Fibroblast of pulmonary artery (primary cell): ENCODE measurements around the gene HASPIN.

Experiments used
- DNase-seq: peaks from one replicate; pipeline ENCODE4 v3.0.0-alpha.2; 2010; ENCODE audit warnings: low read depth
- H3K4me3 ChIP-seq: replicated peaks from 2 replicates; pipeline ENCODE4 v1.5.1; 2011; ENCODE audit warnings: low read depth, mild to moderate bottlenecking, control low read depth, low read length, moderate library complexity
- TF ChIP-seq, protein P1 (sequence below): IDR thresholded peaks from 2 replicates; pipeline ENCODE4 v1.5.1; 2011; ENCODE audit warnings: mild to moderate bottlenecking, control low read depth, low read length, inconsistent platforms; ENCODE audit errors: missing control alignments

The HASPIN gene

DNA sequence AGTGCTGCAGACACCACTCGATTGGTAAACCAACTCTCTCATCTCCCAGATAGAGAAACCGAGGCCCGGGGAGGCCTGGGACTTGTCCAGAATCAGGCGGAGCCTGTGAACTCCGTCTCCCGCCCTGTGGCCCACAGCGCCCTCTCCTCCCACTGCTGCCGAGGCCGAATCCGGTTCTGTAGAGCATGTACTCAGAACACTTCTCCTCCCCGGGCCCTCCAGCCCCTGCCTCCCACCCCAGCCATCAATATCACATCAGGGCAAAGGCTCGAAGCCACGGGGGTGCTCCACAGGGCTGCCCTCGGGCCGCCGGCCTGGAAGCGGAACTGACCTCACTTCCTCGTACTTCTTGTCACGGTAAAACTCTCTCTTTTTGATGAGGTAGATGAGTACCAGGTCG, 42.1 kb upstream of the HASPIN start:
- TF ChIP-seq, protein P1, sequence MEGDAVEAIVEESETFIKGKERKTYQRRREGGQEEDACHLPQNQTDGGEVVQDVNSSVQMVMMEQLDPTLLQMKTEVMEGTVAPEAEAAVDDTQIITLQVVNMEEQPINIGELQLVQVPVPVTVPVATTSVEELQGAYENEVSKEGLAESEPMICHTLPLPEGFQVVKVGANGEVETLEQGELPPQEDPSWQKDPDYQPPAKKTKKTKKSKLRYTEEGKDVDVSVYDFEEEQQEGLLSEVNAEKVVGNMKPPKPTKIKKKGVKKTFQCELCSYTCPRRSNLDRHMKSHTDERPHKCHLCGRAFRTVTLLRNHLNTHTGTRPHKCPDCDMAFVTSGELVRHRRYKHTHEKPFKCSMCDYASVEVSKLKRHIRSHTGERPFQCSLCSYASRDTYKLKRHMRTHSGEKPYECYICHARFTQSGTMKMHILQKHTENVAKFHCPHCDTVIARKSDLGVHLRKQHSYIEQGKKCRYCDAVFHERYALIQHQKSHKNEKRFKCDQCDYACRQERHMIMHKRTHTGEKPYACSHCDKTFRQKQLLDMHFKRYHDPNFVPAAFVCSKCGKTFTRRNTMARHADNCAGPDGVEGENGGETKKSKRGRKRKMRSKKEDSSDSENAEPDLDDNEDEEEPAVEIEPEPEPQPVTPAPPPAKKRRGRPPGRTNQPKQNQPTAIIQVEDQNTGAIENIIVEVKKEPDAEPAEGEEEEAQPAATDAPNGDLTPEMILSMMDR, result no peak
- no peak for DNase-seq
- H3K4me3 ChIP-seq, result no peak overlapping the region

DNA sequence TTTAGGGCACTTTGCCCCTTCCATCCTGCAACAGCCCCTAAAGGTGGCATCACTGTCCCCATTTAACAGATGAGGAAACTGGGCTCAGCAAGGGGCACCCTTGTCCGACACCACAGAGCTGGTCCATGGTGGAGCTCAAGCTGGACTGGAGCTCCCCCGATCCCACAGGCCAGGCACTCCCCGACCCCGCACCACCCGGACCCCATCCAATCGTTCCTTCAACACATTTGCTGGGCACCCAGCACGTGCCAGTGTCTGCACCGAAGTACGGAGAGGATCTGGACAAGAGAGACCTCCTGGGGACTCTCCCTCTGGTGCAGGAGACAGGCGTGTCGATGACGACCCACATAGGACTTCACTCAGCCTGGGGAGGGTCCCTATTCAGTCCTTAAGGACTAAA, 41.7 kb upstream of the HASPIN start:
- no peak overlapping the region for H3K4me3 ChIP-seq
- no peak for DNase-seq
- TF ChIP-seq, protein P1, result no peak

DNA sequence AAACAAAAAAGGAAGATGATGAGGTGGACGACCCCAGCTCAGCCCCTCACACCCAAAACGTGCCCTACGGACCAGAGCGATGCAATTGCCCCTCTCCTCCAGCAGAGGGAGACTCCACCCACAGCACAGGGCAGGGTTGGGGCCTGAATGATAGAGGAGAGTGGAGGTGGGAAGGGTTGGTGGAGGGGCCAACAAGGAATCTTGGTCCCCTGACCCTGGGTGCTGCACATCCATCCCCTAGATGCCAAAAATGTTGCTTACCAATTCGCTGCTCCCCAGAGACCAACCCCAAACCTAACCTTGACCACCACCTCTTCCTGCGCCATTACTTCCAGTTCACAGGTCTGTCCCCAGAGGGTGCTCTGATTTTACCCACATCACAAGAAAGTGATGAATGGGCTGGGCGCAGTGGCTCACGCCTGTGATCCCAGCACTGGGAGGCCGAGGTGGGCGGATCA, 40.6 kb upstream of the HASPIN start:
- TF ChIP-seq, protein P1, result peak; percentile 97

DNA sequence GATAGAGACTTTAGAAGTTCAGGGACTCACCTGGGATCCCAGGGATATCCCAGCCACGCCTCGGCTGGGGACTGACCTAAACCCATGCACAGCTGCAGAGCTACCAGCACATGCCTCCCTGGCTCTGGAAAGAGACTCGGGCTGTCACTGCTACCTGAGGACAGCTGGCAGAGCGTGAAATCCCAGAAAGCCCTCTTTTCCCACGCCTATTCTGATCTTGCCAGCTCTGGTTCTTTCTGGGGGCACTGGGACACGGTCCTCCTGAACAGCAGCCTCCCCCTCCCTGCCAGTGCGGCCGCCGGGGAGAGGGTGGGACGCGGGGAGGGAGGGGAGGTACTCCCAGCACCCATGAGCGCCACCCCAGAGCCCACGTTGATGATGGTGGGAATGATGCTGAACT, 38.5 kb upstream of the HASPIN start:
- DNase-seq, result no peak
- H3K4me3 ChIP-seq, result no peak overlapping the region
- TF ChIP-seq, protein P1, result no peak

More for the DNA sequence above, 40.6 kb upstream of the HASPIN start:
- DNase-seq, result peak; percentile 34
- no peak overlapping the region for H3K4me3 ChIP-seq

DNA sequence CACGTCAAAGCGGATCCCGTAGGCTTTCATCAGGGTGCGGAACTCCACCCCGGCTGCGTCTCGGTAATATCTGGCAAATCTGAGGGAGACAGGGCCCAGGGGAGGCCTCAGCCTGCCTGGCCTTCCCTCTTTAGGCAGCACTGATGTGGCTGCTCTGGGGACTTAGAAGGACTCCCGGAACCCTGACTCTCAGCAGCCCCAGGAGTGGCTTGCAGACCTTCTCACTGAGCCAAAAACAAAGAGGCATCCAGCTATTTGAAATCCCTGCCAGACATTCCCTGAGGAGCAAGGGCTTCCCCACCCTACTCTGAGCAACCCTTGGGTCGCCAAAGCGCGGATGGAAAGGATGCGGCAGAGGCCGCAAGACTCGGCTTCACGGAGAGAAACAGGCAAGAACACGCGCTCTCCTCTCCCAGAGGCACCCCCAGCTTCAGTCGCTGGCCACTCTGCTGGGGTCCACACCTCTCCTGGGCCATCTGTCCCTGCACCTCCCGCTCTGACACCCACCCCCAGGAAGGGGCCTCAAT, 35.6 kb upstream of the HASPIN start:
- TF ChIP-seq, protein P1, result no peak
- no peak for DNase-seq
- H3K4me3 ChIP-seq, result no peak overlapping the region

DNA sequence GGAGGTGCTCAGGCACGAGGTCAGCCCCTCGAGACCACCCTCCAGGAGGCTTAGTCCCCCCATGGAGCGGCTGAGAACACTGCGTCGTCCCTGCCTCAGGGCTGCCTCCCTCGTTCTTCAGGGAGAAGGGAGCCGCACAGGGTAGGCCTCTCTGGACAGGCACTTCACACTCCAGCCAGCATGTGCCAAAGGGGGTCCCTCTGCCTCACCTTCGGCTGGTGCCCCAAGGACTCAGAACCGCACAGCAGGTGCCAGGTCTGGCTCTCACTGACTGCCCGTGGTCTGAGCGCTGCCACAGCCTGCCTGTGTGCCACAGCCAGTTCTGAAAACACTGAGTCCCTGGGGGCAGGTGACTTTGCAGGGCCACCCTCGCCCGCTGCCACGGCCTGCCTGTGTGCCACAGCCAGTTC, 34.8 kb upstream of the HASPIN start:
- TF ChIP-seq, protein P1, result no peak
- no peak for DNase-seq
- H3K4me3 ChIP-seq, result no peak overlapping the region

DNA sequence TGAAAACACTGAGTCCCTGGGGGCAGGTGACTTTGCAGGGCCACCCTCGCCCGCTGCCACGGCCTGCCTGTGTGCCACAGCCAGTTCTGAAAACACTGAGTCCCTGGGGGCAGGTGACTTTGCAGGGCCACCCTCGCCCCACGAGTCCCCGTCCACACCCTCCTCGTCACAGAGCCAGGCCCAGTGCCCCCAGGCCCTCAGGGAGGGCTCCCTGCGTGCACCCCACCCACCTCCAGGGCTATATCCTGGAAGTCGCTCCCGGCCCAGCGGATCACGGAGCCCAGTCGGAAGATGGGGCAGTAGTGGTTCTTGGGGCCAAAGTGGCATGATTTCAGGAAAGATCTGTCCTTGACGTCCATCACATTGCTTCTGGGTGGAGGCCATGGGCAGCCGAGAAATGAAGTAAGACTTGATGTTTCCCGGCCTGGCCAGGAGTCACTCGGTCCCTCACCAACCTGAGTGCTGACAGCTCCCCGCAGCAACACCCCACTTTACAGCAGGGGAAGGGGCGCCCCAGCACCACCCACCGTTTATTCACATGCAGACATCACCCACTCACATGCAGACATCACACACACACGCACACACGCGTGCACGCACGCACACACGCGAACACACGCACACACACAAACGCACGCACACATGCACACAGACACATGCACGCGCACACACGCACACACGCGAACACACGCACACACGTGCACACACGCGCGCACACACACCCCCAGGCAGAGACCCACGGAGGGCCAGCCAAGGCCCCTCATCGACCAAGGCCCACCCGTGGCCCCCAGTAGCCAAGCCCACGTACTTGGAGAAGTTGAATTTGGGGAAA, 34.2 kb upstream of the HASPIN start:
- TF ChIP-seq, protein P1, result no peak
- H3K4me3 ChIP-seq, result no peak overlapping the region
- no peak for DNase-seq
